NCI-H2171 (cell line): ENCODE measurements around the gene ZNF385B.
"Not testable (repeated sequence)": the region's sequence is repeated elsewhere in the genome, so short reads cannot be mapped to it uniquely, and the experiment has no call there.

Experiments used
- DNase-seq: peaks from one replicate; lab custom pipeline; 2025; lab: John Stamatoyannopoulos, UW

Gene ZNF385B

GRCh38 chr2:179861416-179862067 is at the start of gene ZNF385B:
Gene ZNF385B (minus strand): TSS chr2:179861612.
- no peak for DNase-seq

GRCh38 chr2:179910735-179911113 is 49.3 kb upstream of the ZNF385B start:
- no peak for DNase-seq

- DNase-seq, result no peak
Measured at GRCh38 chr2:179909845-179910734, 48.7 kb upstream of the ZNF385B start.

GRCh38 chr2:179900655-179901054 is 39.2 kb upstream of the ZNF385B start:
- no peak for DNase-seq

- no peak for DNase-seq
Measured at GRCh38 chr2:179899666-179900065, 38.3 kb upstream of the ZNF385B start.

- no peak for DNase-seq
Measured at GRCh38 chr2:179898873-179899272, 37.5 kb upstream of the ZNF385B start.

- DNase-seq, result no peak
Measured at GRCh38 chr2:179893616-179894015, 32.2 kb upstream of the ZNF385B start.

GRCh38 chr2:179891237-179891636 is 29.8 kb upstream of the ZNF385B start:
- DNase-seq, result no peak

- DNase-seq, result no peak
Measured at GRCh38 chr2:179890666-179891065, 29.3 kb upstream of the ZNF385B start.

- not testable (repeated sequence) for DNase-seq
Measured at GRCh38 chr2:179888642-179889041, 27.2 kb upstream of the ZNF385B start.

- no peak for DNase-seq
Measured at GRCh38 chr2:179884193-179884592, 22.8 kb upstream of the ZNF385B start.

GRCh38 chr2:179882851-179883806 is 21.7 kb upstream of the ZNF385B start:
- no peak for DNase-seq

GRCh38 chr2:179877601-179878364 is 16.4 kb upstream of the ZNF385B start:
- DNase-seq, result no peak

GRCh38 chr2:179876266-179876665 is 14.9 kb upstream of the ZNF385B start:
- no peak for DNase-seq

GRCh38 chr2:179875864-179876263 is 14.5 kb upstream of the ZNF385B start:
- no peak for DNase-seq

GRCh38 chr2:179862898-179863458 is 1.6 kb upstream of the ZNF385B start:
- DNase-seq, result no peak

GRCh38 chr2:179861027-179861415 is 391 bp downstream of the ZNF385B start:
- DNase-seq, result no peak

- DNase-seq, result no peak
Measured at GRCh38 chr2:179860255-179861026, 971 bp downstream of the ZNF385B start.

- no peak for DNase-seq
Measured at GRCh38 chr2:179859523-179859922, 1.9 kb downstream of the ZNF385B start.

GRCh38 chr2:179857236-179857635 is 4.2 kb downstream of the ZNF385B start:
- no peak for DNase-seq
